GM23338 (cell line): ENCODE data around the gene PLA2G7. TPM values are rescaled to one million over a fixed set of nuclear protein-coding genes. Genes with fewer than 3 reads are reported as not detected.

Experiments used
- ATAC-seq: fragments of 200-7000 bp; cut with Tn5 transposase; 3 replicates; pipeline ENCODE4 v1.9.1; 2020
- DNase-seq: peaks from one replicate; pipeline ENCODE4 v3.0.0-alpha.2; 2015; ENCODE audit warnings: low spot score
- H2AFZ ChIP-seq: fragments of 200-600 bp; sonication (generic); 2 replicates; pipeline ENCODE4 v1.8.0; 2016; ENCODE audit warnings: antibody characterized with exemption, mild to moderate bottlenecking, moderate library complexity
- H3F3A ChIP-seq: fragments of 200-600 bp; sonication (generic); replicated peaks from 2 replicates; pipeline ENCODE4 v1.8.0; 2017; ENCODE audit warnings: antibody characterized with exemption, mixed run types, low read depth
- H3K27ac ChIP-seq: fragments of 200-600 bp; sonication (generic); 2 replicates; pipeline ENCODE4 v1.6.1; 2016; ENCODE audit warnings: low read depth
- H3K27me3 ChIP-seq: fragments of 200-600 bp; sonication (generic); 2 replicates; pipeline ENCODE4 v1.8.0; 2016; ENCODE audit warnings: mild to moderate bottlenecking, mixed run types, moderate library complexity; ENCODE audit not compliant: insufficient read depth
- H3K36me3 ChIP-seq: fragments of 200-600 bp; sonication (generic); 2 replicates; pipeline ENCODE4 v1.8.0; 2016; ENCODE audit warnings: mild to moderate bottlenecking; ENCODE audit not compliant: insufficient read depth
- H3K4me1 ChIP-seq: fragments of 200-600 bp; sonication (generic); 2 replicates; pipeline ENCODE4 v1.8.0; 2016; ENCODE audit warnings: mild to moderate bottlenecking, moderate library complexity; ENCODE audit not compliant: insufficient read depth
- H3K4me2 ChIP-seq: fragments of 200-600 bp; sonication (generic); 2 replicates; pipeline ENCODE4 v1.7.1; 2017; ENCODE audit warnings: mixed run types
- H3K4me3 ChIP-seq: fragments of 200-600 bp; sonication (generic); 2 replicates; pipeline ENCODE4 v1.6.1; 2016; ENCODE audit warnings: mixed run types
- H3K79me2 ChIP-seq: fragments of 200-600 bp; sonication (generic); replicated peaks from 2 replicates; pipeline ENCODE4 v1.8.0; 2017; ENCODE audit warnings: mild to moderate bottlenecking; ENCODE audit not compliant: insufficient read depth
- H3K9me2 ChIP-seq: fragments of 200-600 bp; sonication (generic); 2 replicates; pipeline ENCODE4 v1.8.0; 2017; ENCODE audit not compliant: insufficient read depth
- H4K20me1 ChIP-seq: fragments of 200-600 bp; sonication (generic); replicated peaks from 2 replicates; pipeline ENCODE4 v1.8.0; 2017; ENCODE audit warnings: mild to moderate bottlenecking; ENCODE audit not compliant: insufficient read depth
- H3K27ac Mint-ChIP-seq: 2 replicates; pipeline ENCODE4 v1.8.0; 2020; ENCODE audit warnings: inconsistent platforms, mild to moderate bottlenecking, moderate library complexity, mixed read lengths
- H3K27me3 Mint-ChIP-seq: 3 replicates; pipeline ENCODE4 v1.8.0; 2022; ENCODE audit warnings: low read depth, mild to moderate bottlenecking, moderate library complexity, mixed read lengths, inconsistent platforms; ENCODE audit not compliant: insufficient read depth, poor library complexity
- H3K36me3 Mint-ChIP-seq: 3 replicates; pipeline ENCODE4 v1.8.0; 2021; ENCODE audit warnings: low read depth, mild to moderate bottlenecking, inconsistent platforms, moderate library complexity, mixed read lengths
- H3K4me1 Mint-ChIP-seq: 3 replicates; pipeline ENCODE4 v1.8.0; 2020; ENCODE audit warnings: mild to moderate bottlenecking, inconsistent platforms, mixed read lengths
- H3K4me3 Mint-ChIP-seq: 3 replicates; pipeline ENCODE4 v1.8.0; 2021; ENCODE audit warnings: moderate library complexity, mild to moderate bottlenecking, inconsistent platforms, mixed read lengths
- H3K9me3 Mint-ChIP-seq: 3 replicates; pipeline ENCODE4 v1.8.0; 2020; ENCODE audit warnings: moderate library complexity, mild to moderate bottlenecking, inconsistent platforms, mixed read lengths
- EZH2 ChIP-seq: fragments of 200-600 bp; sonication (generic); IDR thresholded peaks from one replicate; pipeline ENCODE4 v1.8.0; 2017; ENCODE audit warnings: antibody characterized with exemption, mild to moderate bottlenecking, low read depth; ENCODE audit not compliant: unreplicated experiment
- EZH2phosphoT487 ChIP-seq: fragments of 200-600 bp; sonication (generic); IDR thresholded peaks from one replicate; pipeline ENCODE4 v1.8.1; 2018; ENCODE audit warnings: antibody characterized with exemption; ENCODE audit not compliant: unreplicated experiment
- JUNB ChIP-seq: IDR thresholded peaks from one replicate; pipeline ENCODE4 v1.6.1; 2016; ENCODE audit warnings: antibody characterized with exemption; ENCODE audit not compliant: unreplicated experiment
- NANOG ChIP-seq: IDR thresholded peaks from 2 replicates; pipeline ENCODE4 v1.6.1; 2016; ENCODE audit warnings: antibody characterized with exemption, borderline replicate concordance
- POLR2AphosphoS5 ChIP-seq: IDR thresholded peaks from 2 replicates; pipeline ENCODE4 v1.6.1; 2016; ENCODE audit warnings: antibody characterized with exemption, low read depth
- STAT1 ChIP-seq: IDR thresholded peaks from one replicate; pipeline ENCODE4 v1.6.1; 2016; ENCODE audit warnings: antibody characterized with exemption; ENCODE audit not compliant: unreplicated experiment
- ZNF114 ChIP-seq: fragments of 250-450 bp; sonication (Bioruptor Pico); IDR thresholded peaks from 2 replicates; pipeline ENCODE4 v1.5.0; 2020; ENCODE audit warnings: mild to moderate bottlenecking, moderate library complexity
- polyA plus RNA-seq: library from polyadenylated mRNA; unstranded; fragments of >200 nt; fragmentation: Nextera tagmentation; extraction: Ambion mirVana; gene quantifications from 2 replicates; pipeline ENCODE4 v1.2.1, GENCODE V29; 2016
- total RNA-seq: library from RNA; depleted of rRNA; stranded (reverse); fragments of >200 nt; shearing (Covaris generic); gene quantifications from 2 replicates; pipeline ENCODE4 v1.2.3, GENCODE V29; 2014
- TF ChIP-seq, protein P1 (sequence below): fragments of 250-450 bp; sonication (Bioruptor Pico); IDR thresholded peaks from 2 replicates; pipeline ENCODE4 v1.5.0; 2020; ENCODE audit warnings: mild to moderate bottlenecking, moderate library complexity
- TF ChIP-seq, protein P2 (sequence below): IDR thresholded peaks from 2 replicates; pipeline ENCODE4 v1.6.1; 2016; ENCODE audit warnings: antibody characterized with exemption
- TF ChIP-seq, protein P3 (sequence below): IDR thresholded peaks from one replicate; pipeline ENCODE4 v1.6.1; 2018; ENCODE audit warnings: antibody characterized with exemption; ENCODE audit not compliant: unreplicated experiment

The PLA2G7 gene
- total and polyA plus RNA-seq, 2 experiments from 2014 or later: 2.4 to 2.8 TPM

DNA sequence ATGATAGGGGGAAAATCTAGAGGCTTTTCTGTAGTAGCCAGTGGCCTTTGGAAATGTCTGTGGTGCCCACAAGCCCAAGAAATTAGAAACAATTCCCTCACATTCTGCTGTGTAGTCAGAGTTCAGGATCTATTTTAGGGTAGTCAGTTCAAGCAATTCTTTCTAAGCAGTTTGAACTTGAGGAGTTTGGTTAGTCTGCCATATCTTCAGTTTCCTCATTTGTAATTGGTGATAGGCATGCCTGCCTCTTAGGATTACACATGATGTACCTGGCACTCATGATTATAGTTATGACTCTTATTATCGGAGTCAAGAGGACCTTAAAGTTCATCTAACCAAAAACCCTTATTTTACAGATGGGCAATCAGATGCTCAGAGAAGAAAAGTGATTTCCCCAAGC is 36.8 kb upstream of the PLA2G7 start:
- TF ChIP-seq NANOG: no peak
- no peak for TF ChIP-seq POLR2AphosphoS5
- no peak for TF ChIP-seq ZNF114 (CRISPR knock-in tag)
- TF ChIP-seq EZH2phosphoT487: no peak
- TF ChIP-seq, protein P1, sequence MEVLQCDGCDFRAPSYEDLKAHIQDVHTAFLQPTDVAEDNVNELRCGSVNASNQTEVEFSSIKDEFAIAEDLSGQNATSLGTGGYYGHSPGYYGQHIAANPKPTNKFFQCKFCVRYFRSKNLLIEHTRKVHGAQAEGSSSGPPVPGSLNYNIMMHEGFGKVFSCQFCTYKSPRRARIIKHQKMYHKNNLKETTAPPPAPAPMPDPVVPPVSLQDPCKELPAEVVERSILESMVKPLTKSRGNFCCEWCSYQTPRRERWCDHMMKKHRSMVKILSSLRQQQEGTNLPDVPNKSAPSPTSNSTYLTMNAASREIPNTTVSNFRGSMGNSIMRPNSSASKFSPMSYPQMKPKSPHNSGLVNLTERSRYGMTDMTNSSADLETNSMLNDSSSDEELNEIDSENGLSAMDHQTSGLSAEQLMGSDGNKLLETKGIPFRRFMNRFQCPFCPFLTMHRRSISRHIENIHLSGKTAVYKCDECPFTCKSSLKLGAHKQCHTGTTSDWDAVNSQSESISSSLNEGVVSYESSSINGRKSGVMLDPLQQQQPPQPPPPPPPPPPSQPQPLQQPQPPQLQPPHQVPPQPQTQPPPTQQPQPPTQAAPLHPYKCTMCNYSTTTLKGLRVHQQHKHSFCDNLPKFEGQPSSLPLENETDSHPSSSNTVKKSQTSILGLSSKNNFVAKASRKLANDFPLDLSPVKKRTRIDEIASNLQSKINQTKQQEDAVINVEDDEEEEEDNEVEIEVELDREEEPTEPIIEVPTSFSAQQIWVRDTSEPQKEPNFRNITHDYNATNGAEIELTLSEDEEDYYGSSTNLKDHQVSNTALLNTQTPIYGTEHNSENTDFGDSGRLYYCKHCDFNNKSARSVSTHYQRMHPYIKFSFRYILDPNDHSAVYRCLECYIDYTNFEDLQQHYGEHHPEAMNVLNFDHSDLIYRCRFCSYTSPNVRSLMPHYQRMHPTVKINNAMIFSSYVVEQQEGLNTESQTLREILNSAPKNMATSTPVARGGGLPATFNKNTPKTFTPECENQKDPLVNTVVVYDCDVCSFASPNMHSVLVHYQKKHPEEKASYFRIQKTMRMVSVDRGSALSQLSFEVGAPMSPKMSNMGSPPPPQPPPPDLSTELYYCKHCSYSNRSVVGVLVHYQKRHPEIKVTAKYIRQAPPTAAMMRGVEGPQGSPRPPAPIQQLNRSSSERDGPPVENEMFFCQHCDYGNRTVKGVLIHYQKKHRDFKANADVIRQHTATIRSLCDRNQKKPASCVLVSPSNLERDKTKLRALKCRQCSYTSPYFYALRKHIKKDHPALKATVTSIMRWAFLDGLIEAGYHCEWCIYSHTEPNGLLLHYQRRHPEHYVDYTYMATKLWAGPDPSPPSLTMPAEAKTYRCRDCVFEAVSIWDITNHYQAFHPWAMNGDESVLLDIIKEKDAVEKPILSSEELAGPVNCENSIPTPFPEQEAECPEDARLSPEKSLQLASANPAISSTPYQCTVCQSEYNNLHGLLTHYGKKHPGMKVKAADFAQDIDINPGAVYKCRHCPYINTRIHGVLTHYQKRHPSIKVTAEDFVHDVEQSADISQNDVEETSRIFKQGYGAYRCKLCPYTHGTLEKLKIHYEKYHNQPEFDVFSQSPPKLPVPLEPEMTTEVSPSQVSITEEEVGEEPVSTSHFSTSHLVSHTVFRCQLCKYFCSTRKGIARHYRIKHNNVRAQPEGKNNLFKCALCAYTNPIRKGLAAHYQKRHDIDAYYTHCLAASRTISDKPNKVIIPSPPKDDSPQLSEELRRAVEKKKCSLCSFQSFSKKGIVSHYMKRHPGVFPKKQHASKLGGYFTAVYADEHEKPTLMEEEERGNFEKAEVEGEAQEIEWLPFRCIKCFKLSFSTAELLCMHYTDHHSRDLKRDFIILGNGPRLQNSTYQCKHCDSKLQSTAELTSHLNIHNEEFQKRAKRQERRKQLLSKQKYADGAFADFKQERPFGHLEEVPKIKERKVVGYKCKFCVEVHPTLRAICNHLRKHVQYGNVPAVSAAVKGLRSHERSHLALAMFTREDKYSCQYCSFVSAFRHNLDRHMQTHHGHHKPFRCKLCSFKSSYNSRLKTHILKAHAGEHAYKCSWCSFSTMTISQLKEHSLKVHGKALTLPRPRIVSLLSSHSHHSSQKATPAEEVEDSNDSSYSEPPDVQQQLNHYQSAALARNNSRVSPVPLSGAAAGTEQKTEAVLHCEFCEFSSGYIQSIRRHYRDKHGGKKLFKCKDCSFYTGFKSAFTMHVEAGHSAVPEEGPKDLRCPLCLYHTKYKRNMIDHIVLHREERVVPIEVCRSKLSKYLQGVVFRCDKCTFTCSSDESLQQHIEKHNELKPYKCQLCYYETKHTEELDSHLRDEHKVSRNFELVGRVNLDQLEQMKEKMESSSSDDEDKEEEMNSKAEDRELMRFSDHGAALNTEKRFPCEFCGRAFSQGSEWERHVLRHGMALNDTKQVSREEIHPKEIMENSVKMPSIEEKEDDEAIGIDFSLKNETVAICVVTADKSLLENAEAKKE (CRISPR knock-in tag): no peak
- no peak for TF ChIP-seq JUNB
- TF ChIP-seq EZH2: no peak
- TF ChIP-seq, protein P2, sequence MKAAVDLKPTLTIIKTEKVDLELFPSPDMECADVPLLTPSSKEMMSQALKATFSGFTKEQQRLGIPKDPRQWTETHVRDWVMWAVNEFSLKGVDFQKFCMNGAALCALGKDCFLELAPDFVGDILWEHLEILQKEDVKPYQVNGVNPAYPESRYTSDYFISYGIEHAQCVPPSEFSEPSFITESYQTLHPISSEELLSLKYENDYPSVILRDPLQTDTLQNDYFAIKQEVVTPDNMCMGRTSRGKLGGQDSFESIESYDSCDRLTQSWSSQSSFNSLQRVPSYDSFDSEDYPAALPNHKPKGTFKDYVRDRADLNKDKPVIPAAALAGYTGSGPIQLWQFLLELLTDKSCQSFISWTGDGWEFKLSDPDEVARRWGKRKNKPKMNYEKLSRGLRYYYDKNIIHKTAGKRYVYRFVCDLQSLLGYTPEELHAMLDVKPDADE: no peak
- no peak for TF ChIP-seq STAT1
- TF ChIP-seq, protein P3, sequence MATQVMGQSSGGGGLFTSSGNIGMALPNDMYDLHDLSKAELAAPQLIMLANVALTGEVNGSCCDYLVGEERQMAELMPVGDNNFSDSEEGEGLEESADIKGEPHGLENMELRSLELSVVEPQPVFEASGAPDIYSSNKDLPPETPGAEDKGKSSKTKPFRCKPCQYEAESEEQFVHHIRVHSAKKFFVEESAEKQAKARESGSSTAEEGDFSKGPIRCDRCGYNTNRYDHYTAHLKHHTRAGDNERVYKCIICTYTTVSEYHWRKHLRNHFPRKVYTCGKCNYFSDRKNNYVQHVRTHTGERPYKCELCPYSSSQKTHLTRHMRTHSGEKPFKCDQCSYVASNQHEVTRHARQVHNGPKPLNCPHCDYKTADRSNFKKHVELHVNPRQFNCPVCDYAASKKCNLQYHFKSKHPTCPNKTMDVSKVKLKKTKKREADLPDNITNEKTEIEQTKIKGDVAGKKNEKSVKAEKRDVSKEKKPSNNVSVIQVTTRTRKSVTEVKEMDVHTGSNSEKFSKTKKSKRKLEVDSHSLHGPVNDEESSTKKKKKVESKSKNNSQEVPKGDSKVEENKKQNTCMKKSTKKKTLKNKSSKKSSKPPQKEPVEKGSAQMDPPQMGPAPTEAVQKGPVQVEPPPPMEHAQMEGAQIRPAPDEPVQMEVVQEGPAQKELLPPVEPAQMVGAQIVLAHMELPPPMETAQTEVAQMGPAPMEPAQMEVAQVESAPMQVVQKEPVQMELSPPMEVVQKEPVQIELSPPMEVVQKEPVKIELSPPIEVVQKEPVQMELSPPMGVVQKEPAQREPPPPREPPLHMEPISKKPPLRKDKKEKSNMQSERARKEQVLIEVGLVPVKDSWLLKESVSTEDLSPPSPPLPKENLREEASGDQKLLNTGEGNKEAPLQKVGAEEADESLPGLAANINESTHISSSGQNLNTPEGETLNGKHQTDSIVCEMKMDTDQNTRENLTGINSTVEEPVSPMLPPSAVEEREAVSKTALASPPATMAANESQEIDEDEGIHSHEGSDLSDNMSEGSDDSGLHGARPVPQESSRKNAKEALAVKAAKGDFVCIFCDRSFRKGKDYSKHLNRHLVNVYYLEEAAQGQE: no peak
- H3K4me1 Mint-ChIP-seq: no peaks in the 10 kb centered on the region

More for the DNA sequence above, 36.8 kb upstream of the PLA2G7 start:
- H3K36me3 ChIP-seq: no peaks in the 10 kb centered on the region
- DNase-seq: no peak
- no peak overlapping the region for H3K4me3 ChIP-seq
- no peaks in the 10 kb centered on the region for H3K79me2 ChIP-seq
- H3K27ac Mint-ChIP-seq: no peak overlapping the region
- no peak overlapping the region for H2AFZ ChIP-seq
- H4K20me1 ChIP-seq: no peaks in the 10 kb centered on the region
- H3F3A ChIP-seq: no peaks in the 10 kb centered on the region
- H3K9me3 Mint-ChIP-seq: peaks cover 3% of the 10 kb centered on the region; the same call in 1 of the 3 replicates
- no peaks in the 10 kb centered on the region for H3K4me1 ChIP-seq
- peaks cover 9% of the 10 kb centered on the region; the same call in 1 of the 2 replicates for H3K9me2 ChIP-seq
- no peak for ATAC-seq
- no peak overlapping the region for H3K4me2 ChIP-seq
- no peaks in the 10 kb centered on the region; the same call in 1 of the 3 replicates for H3K36me3 Mint-ChIP-seq
- no peak overlapping the region for H3K27ac ChIP-seq
- no peak overlapping the region for H3K4me3 Mint-ChIP-seq
- no peaks in the 10 kb centered on the region for H3K27me3 ChIP-seq
- peaks cover 1% of the 10 kb centered on the region for H3K27me3 Mint-ChIP-seq
